ENCODE data around the gene TRAPPC10. TPM values are rescaled to one million over a fixed set of nuclear protein-coding genes. Genes with fewer than 3 reads are reported as not detected.

TRAPPC10 gene
- total RNA-seq, 1 experiment from 2014 or later: 31.5 TPM

- no peak overlapping the region for H2AFZ ChIP-seq (ENCODE audit: low read depth, low read length, poor library complexity, severe bottlenecking)
- TF ChIP-seq SIN3A (IDR thresholded peaks at IDR 0.05; ENCODE audit: low read depth) (no peak), JUND (IDR thresholded peaks at IDR 0.05) (no peak), ZFX (IDR thresholded peaks at IDR 0.05) (no peak), EGR1 (IDR thresholded peaks at IDR 0.05; ENCODE audit: low read depth) (no peak), CEBPB (IDR thresholded peaks at IDR 0.05; ENCODE audit: low read depth) (no peak), SP1 (IDR thresholded peaks at IDR 0.05; ENCODE audit: low read depth) (no peak), RAD21 (IDR thresholded peaks at IDR 0.05; ENCODE audit: low read depth) (no peak), SRF (IDR thresholded peaks at IDR 0.05; ENCODE audit: low read depth) (no peak), POLR2A (IDR thresholded peaks at IDR 0.05; ENCODE audit: borderline replicate concordance, extremely low read depth, insufficient read depth, insufficient read length) (no peak)
- TF ChIP-seq, protein P1, sequence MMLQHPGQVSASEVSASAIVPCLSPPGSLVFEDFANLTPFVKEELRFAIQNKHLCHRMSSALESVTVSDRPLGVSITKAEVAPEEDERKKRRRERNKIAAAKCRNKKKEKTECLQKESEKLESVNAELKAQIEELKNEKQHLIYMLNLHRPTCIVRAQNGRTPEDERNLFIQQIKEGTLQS (IDR thresholded peaks at IDR 0.05): no peak
- no peaks in the 10 kb centered on the region; the same call in 1 of the 2 replicates for H3K79me2 ChIP-seq (ENCODE audit: insufficient read depth, low read length)
- no peak overlapping the region for H3K27ac ChIP-seq (ENCODE audit: low read depth, low read length)
- no peak overlapping the region for H3K9ac ChIP-seq (ENCODE audit: low read length)
- H3K4me1 ChIP-seq (ENCODE audit: control insufficient read depth in 1 of 2, insufficient read depth in 2 of 2, low read length in 2 of 2): no peaks in the 10 kb centered on the region
- no peaks in the 10 kb centered on the region for H3K9me2 ChIP-seq (ENCODE audit: insufficient read depth)
- H3K36me3 ChIP-seq (ENCODE audit: control insufficient read depth in 1 of 2, insufficient read depth in 2 of 2, low read length in 2 of 2): peaks cover 21 to 27% of the 10 kb centered on the region in 2 experiments; a peak in 3 of 4 replicates
- ChIA-PET POLR2A (no interaction called here), CTCF (no interaction called here), RAD21 (ENCODE audit: low non-redundant PET in 1 of 2, low total read pairs in 2 of 2, uncharacterized antibody in 2 of 2, unreplicated experiment in 2 of 2) (no interaction called here)
- ATAC-seq (no peak), DNase-seq (ENCODE audit: low read depth, low spot score) (no peak)
- H3K4me3 ChIP-seq (replicated peaks in 1 of 2; ENCODE audit: low read depth in 1 of 2, low read length in 2 of 2): no peak overlapping the region
- intact Hi-C loops (cut with micrococcal nuclease): no loop called here
- no peaks in the 10 kb centered on the region for H3K27me3 ChIP-seq (ENCODE audit: insufficient read depth, low read length)
- H4K20me1 ChIP-seq (ENCODE audit: insufficient read depth): no peaks in the 10 kb centered on the region
- H3K4me2 ChIP-seq (ENCODE audit: low read length): no peak overlapping the region
- BruUV-seq (replicated peaks): no TSS peak
- no peaks in the 10 kb centered on the region for H3K9me3 ChIP-seq (ENCODE audit: control insufficient read depth in 1 of 2, insufficient read depth in 1 of 2, low read depth in 1 of 2, low read length in 2 of 2)
These were observed 74.7 kb downstream of the TRAPPC10 start for GRCh38 chr21:44086636-44087425.
